DND-41 (cell line): ENCODE measurements around the gene SENP6.

Experiments
- ATAC-seq: fragments of 200-7000 bp; cut with Tn5 transposase; 3 replicates; pipeline ENCODE4 v1.9.1; 2021; ENCODE audit warnings: low read depth; ENCODE audit not compliant: insufficient read depth
- DNase-seq: peaks from one replicate; pipeline ENCODE4 v3.0.0-alpha.2; 2020
- H2AFZ ChIP-seq: 2 replicates; pipeline ENCODE4 v1.6.0; 2012; ENCODE audit warnings: low read depth, low read length
- H3K27ac ChIP-seq: 2 replicates; pipeline ENCODE4 v1.5.1; 2012; ENCODE audit warnings: low read length, inconsistent platforms
- H3K27me3 ChIP-seq: fragments of 200-600 bp; sonication (generic); 2 replicates; pipeline ENCODE4 v1.6.0; 2012; ENCODE audit warnings: low read length, mild to moderate bottlenecking, inconsistent platforms; ENCODE audit not compliant: insufficient read depth, poor library complexity
- H3K36me3 ChIP-seq: 2 replicates; pipeline ENCODE4 v1.5.1; 2012; ENCODE audit warnings: low read length, inconsistent platforms; ENCODE audit not compliant: insufficient read depth
- H3K4me1 ChIP-seq: 2 replicates; pipeline ENCODE4 v1.5.1; 2012; ENCODE audit warnings: mild to moderate bottlenecking, low read length; ENCODE audit not compliant: insufficient read depth
- H3K4me2 ChIP-seq: 2 replicates; pipeline ENCODE4 v1.6.0; 2012; ENCODE audit warnings: mild to moderate bottlenecking, moderate library complexity, low read length, inconsistent platforms; ENCODE audit not compliant: insufficient read depth
- H3K4me3 ChIP-seq, 2 experiments: fragments of 200-600 bp in 1 of 2; shearing (Covaris generic) in 1 of 2; 2 replicates each; pipeline ENCODE4 v1.5.1; 2012 to 2016; ENCODE audit warnings: inconsistent platforms in 2 of 2, low read length in 2 of 2, mild to moderate bottlenecking in 2 of 2, low read depth in 1 of 2, moderate library complexity in 1 of 2
- H3K79me2 ChIP-seq: 2 replicates; pipeline ENCODE4 v1.6.0; 2012; ENCODE audit warnings: low read length, inconsistent platforms; ENCODE audit not compliant: insufficient read depth
- H3K9ac ChIP-seq: 2 replicates; pipeline ENCODE4 v1.6.0; 2012; ENCODE audit warnings: low read depth, mild to moderate bottlenecking, inconsistent platforms, low read length, moderate library complexity
- H3K9me3 ChIP-seq: 2 replicates; pipeline ENCODE4 v1.5.1; 2012; ENCODE audit warnings: low read length, moderate library complexity, mild to moderate bottlenecking, inconsistent platforms; ENCODE audit not compliant: insufficient read depth, severe bottlenecking
- H4K20me1 ChIP-seq: 2 replicates; pipeline ENCODE4 v1.6.0; 2012; ENCODE audit warnings: low read length; ENCODE audit not compliant: insufficient read depth
- EZH2 ChIP-seq: IDR thresholded peaks from 3 replicates; pipeline ENCODE4 v1.6.1; 2012; ENCODE audit warnings: borderline replicate concordance, low read depth, mild to moderate bottlenecking, moderate library complexity, low read length, inconsistent platforms; ENCODE audit not compliant: severe bottlenecking
- TF ChIP-seq, protein P1 (sequence below): IDR thresholded peaks from 2 replicates; pipeline ENCODE4 v1.5.1; 2012; ENCODE audit warnings: borderline replicate concordance, low read length, moderate library complexity, mild to moderate bottlenecking; ENCODE audit not compliant: poor library complexity, severe bottlenecking; ENCODE audit errors: extremely low read depth

The SENP6 gene

GRCh38 chr6:75751443-75751842 is 149.8 kb downstream of the SENP6 start:
- Histone ChIP-seq H3K36me3 (no peaks in the 10 kb centered on the region), H3K9ac (no peak overlapping the region), H4K20me1 (no peaks in the 10 kb centered on the region), H2AFZ (no peak overlapping the region), H3K4me1 (no peaks in the 10 kb centered on the region), H3K79me2 (no peaks in the 10 kb centered on the region), H3K4me3 (no peak overlapping the region), H3K27me3 (no peaks in the 10 kb centered on the region), H3K27ac (no peak overlapping the region), H3K9me3 (no peaks in the 10 kb centered on the region), H3K4me2 (no peak overlapping the region)
- no peak for DNase-seq
- TF ChIP-seq EZH2: no peak
- TF ChIP-seq, protein P1, sequence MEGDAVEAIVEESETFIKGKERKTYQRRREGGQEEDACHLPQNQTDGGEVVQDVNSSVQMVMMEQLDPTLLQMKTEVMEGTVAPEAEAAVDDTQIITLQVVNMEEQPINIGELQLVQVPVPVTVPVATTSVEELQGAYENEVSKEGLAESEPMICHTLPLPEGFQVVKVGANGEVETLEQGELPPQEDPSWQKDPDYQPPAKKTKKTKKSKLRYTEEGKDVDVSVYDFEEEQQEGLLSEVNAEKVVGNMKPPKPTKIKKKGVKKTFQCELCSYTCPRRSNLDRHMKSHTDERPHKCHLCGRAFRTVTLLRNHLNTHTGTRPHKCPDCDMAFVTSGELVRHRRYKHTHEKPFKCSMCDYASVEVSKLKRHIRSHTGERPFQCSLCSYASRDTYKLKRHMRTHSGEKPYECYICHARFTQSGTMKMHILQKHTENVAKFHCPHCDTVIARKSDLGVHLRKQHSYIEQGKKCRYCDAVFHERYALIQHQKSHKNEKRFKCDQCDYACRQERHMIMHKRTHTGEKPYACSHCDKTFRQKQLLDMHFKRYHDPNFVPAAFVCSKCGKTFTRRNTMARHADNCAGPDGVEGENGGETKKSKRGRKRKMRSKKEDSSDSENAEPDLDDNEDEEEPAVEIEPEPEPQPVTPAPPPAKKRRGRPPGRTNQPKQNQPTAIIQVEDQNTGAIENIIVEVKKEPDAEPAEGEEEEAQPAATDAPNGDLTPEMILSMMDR: no peak
- no peak for ATAC-seq

DNA sequence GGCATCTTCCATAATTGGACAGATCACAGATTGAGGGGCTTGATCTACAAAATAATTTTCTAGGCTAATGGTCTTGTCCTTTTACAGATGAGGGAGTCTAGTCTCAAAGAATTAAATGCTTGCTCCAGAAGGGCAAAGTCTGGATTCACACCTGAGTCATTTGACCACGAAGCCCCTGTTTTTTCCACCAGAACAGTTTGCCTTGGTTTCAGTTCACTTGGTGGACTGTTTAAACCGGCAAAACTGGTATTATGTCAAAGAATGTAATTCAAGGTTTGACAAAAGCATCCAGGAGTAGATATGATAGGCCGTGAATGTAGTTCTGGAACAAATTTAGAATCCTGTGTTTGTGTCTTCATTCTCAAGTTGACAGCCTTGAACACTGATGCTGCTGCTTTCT is 150.7 kb downstream of the SENP6 start:
- Histone ChIP-seq H3K9me3 (no peaks in the 10 kb centered on the region), H3K4me1 (no peaks in the 10 kb centered on the region), H3K4me2 (no peak overlapping the region), H3K27ac (no peak overlapping the region), H3K36me3 (no peaks in the 10 kb centered on the region), H2AFZ (no peak overlapping the region), H3K27me3 (no peaks in the 10 kb centered on the region), H4K20me1 (no peaks in the 10 kb centered on the region), H3K79me2 (no peaks in the 10 kb centered on the region), H3K9ac (no peak overlapping the region), H3K4me3 (no peak overlapping the region)
- ATAC-seq: no peak
- DNase-seq: no peak
- no peak for TF ChIP-seq EZH2
- TF ChIP-seq, protein P1: no peak

GRCh38 chr6:75755704-75756103 is 154.0 kb downstream of the SENP6 start:
- no peak overlapping the region for H3K4me3 ChIP-seq
- no peak overlapping the region for H3K4me2 ChIP-seq
- no peak overlapping the region for H3K9ac ChIP-seq
- H3K79me2 ChIP-seq: no peaks in the 10 kb centered on the region
- no peaks in the 10 kb centered on the region for H3K9me3 ChIP-seq
- DNase-seq (no peak), ATAC-seq (no peak)
- H2AFZ ChIP-seq: no peak overlapping the region
- H3K4me1 ChIP-seq: no peaks in the 10 kb centered on the region
- TF ChIP-seq, protein P1: no peak
- TF ChIP-seq EZH2: no peak
- no peaks in the 10 kb centered on the region for H3K27me3 ChIP-seq
- H3K27ac ChIP-seq: no peak overlapping the region
- H3K36me3 ChIP-seq: no peaks in the 10 kb centered on the region
- H4K20me1 ChIP-seq: no peaks in the 10 kb centered on the region

GRCh38 chr6:75757295-75757694 is 155.6 kb downstream of the SENP6 start:
- H3K4me1 ChIP-seq: no peaks in the 10 kb centered on the region
- H4K20me1 ChIP-seq: no peaks in the 10 kb centered on the region
- no peak overlapping the region for H3K4me2 ChIP-seq
- no peak for ATAC-seq
- H3K9ac ChIP-seq: no peak overlapping the region
- H3K27me3 ChIP-seq: no peaks in the 10 kb centered on the region
- no peak for DNase-seq
- H3K79me2 ChIP-seq: no peaks in the 10 kb centered on the region
- H3K36me3 ChIP-seq: no peaks in the 10 kb centered on the region
- TF ChIP-seq EZH2: no peak
- TF ChIP-seq, protein P1: no peak
- H3K9me3 ChIP-seq: no peaks in the 10 kb centered on the region
- H3K27ac ChIP-seq: no peak overlapping the region
- no peak overlapping the region for H3K4me3 ChIP-seq
- no peak overlapping the region for H2AFZ ChIP-seq
